Ureter (tissue), 1 donor: ENCODE data around the gene FLRT2. TPM values are rescaled to one million over a fixed set of nuclear protein-coding genes. Genes with fewer than 3 reads are reported as not detected.

Experiments used
- DNase-seq: peaks from one replicate; pipeline ENCODE4 v3.0.0-alpha.2; 2020; ENCODE audit warnings: low spot score
- total RNA-seq: library from RNA; stranded (reverse); gene quantifications from one replicate; pipeline ENCODE4 v1.2.4, GENCODE V29; 2023
- donor health status: DM: yes; HTN: yes; CAD: no.

Gene FLRT2
- total RNA-seq, 1 donor from 2014 or later, result 25.5 TPM

DNA sequence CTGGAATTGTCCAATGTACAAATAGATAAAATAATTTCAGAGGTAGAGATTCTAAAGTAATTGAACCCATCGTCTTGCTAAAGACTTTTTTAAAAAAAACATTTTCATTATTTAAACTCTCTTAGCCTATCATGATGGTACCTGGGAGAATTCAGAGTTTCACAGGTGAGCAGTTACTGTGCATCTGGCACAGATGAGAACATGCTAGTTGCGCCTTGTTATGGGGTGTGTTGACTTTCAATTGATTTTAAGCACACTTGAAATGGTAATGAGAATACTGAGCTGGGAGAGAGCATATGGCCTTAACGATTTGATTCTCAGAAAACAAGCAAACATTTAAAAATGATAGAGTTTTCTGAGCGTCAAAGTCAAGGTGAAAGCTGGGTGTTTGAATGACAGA, 66.6 kb downstream of the FLRT2 start:
- no peak for DNase-seq

DNA sequence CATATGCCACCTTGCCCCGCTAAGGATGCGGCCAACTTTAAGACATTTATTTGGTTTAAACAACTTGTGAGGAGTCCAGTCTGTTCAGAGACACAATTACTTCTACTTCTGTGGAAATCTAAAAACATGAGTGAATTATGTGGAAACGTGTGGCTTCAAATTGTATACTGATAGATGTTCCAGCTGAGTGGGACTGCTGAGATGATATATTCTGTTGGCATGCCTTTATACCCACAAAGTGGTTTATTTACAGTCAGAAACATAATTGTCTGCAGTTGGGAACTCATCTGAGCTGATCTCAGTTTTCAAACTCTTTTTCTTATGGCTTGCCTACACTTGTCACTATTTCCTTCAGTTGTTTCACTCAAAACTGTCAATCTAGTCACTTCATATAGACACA, 67.8 kb downstream of the FLRT2 start:
- DNase-seq, result no peak

DNA sequence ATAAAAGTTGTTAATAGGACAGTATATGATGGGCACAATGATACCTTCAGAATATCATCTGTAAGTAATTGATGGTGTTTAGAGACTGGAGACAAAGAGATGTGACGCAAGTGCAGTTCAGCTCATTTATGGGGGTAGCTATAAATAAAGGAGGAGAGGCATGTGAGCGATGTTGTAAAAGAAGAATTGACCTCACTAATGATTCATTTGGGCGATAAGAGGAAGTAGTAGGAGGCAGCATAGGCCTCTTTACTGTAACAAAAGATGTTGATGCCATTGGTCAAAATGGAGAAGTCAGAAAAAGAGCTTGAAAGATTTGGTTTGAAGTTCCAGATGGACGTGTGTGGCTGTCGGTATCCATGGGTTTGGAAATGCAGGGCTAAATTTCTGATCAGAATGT, 70.0 kb downstream of the FLRT2 start:
- no peak for DNase-seq

DNA sequence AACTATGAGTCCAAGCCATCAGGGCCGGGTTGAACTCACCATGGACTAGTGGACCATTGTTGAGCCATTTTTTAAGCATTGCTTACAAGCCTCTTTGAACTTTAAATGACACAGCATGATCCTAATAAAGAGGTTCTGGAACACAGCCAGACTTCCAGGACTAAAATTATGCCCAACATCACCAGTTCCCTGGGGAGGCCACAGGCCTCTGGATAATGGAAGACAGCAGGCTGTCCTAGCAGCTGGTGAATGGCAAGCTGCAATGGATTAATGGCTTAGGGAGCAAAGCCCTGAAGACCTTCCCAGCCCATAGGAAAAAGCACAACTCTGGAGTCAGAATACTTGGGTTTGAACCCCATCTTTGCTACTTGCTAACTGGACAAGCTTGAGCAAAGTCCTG, 71.3 kb downstream of the FLRT2 start:
- no peak for DNase-seq

DNA sequence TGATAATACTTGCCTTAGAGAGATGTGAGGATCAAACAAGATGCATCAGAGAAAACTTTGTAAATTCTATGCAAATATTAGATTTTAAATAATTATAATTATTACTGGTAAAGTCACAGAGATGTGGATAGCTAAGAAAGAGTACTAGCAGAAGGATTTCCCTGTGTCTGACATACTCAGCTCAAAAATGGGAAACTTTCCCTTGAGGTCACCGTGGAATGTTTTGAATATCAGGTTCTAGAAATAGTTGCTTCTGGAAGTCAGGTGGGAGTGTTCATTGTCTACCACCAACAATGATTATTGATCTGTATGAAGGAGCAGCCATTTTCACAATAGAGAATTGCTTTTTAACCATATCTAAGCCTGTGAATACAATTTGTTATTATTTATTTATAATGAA, 71.7 kb downstream of the FLRT2 start:
- DNase-seq, result no peak

DNA sequence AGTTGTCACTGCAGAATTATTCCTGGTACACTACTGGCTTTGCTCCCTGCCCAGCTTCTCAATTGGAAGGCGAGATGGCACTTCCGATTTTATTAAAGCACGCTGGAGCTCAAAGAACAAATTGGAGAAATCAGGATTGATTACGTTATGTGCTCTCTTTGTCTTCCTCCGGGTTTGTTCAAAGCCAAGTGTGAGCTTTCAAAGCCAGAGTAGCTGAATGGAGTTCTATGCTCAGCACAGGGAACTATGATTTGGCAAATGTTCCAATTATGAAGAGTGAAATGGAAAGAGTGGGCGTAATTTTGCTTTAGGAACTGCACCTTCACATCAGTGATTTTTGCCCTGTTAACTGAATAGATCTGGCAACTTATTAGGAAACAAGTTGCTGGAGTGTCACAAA, 72.4 kb downstream of the FLRT2 start:
- no peak for DNase-seq

DNA sequence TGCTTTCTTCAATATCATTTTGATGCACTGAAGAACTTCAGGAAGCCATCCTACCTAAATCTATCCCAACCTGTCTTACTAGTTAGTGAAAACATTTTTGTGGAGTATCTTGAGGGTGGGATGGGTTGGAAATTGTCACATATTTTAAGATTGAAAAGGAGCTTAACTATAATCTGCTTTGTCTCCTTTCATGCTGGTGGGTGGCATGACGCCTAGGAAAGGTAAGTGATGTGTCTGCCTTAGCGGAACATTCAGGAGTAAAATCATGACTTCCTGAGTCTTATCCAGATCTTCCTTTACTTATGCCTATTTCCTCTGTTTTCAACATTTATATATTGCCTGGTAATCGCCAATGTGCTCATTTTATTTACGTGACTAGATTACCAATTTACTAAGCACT, 74.1 kb downstream of the FLRT2 start:
- no peak for DNase-seq

DNA sequence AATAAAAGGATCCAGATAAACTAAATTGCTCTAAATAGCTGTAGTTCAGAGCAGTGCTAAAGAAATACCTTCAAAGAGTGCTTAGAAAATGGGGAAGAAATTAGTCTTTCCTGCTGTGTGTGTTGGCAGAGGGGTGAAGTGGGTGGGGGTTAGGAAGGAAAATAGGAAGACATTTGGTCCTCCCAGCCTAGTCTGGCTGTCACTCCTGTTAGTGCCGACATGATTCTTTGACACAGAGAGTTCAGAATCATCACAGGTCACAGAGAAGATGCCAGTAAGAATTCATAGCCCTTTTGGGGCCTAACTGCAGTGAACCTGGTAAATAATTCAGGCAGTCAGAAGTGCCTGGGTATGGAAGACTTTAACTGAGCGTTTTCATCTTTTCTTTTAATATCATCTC, 74.8 kb downstream of the FLRT2 start:
- DNase-seq, result no peak

DNA sequence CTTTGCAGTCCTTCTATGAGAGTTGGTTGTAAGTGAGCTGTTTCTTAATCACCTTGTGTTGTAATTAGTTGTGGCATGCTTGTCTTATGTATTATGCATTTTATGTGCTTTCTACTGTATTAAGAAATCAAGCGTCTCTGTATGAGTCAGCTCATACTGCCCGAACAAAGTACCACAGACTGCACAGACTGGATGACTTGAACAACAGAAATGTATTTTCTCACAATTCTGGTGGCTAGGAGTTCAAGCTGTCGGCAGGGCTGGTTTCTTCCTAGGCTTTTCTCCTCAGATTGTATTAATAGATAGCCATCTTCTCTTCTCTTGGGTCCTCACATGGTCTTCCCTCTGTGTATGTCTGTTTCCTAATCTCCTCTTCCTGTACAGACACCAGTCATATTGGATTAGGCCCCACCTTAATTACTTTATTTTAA, 77.7 kb downstream of the FLRT2 start:
- DNase-seq, result no peak

DNA sequence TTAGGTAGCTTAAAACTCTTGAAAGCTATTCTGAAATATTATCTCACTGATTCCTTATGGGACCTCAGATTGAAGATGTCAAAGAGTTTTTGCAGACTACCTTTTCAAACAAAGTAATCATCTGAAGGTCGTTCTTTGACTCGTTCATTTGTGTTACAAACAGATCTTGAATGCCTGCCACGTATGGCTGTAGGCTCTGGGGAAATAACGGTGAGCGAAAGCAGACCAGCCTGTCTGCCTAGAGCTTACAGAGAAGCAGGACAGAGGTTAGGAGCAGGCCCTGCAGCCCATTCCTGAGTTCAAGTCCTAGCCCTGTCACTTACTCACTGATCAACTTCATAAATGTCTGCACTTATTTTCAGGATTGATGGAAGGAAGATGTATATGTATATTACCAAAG, 83.6 kb downstream of the FLRT2 start:
- DNase-seq, result no peak

DNA sequence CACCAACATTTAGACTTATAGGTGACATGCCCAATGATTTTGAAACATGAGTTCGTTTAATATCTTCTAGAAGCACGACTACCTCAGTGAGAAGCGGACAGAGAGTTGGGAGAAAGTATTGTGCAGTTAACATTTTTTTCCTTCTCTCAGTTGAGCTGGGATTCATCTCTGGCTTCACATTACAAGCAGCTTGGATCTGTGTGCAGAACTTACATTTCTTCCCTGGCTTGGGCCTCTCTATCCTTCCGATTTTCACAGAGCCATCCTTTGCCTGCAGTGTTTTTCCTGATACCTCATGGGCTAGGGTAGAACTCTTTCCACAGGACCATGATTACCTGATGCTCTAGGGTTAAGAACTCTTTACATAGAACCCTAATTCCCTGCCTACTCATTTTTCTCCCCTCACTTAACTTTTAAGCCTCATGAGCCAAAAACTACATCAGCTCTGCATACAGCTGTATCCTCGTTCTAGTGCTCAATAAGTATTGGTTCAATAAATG, 86.5 kb downstream of the FLRT2 start:
- DNase-seq, result no peak

DNA sequence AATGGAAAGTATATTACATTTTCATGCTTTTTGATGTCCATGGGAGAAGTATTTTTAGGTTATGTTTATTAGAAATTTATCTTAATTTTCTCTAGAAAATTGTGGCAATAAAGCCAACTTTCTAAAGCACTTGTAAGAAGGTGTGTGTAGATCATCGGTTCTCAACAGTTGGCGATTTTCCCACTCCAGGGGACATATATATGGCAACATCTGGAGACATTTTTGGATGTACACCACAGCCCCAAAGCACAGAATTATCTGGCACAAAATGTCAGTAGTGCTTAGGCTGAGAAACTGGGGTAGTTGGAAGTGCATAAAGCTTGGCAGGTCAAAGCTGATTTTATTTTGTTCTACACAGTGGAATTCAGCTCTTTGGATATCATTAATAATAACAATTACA, 86.9 kb downstream of the FLRT2 start:
- DNase-seq, result no peak

DNA sequence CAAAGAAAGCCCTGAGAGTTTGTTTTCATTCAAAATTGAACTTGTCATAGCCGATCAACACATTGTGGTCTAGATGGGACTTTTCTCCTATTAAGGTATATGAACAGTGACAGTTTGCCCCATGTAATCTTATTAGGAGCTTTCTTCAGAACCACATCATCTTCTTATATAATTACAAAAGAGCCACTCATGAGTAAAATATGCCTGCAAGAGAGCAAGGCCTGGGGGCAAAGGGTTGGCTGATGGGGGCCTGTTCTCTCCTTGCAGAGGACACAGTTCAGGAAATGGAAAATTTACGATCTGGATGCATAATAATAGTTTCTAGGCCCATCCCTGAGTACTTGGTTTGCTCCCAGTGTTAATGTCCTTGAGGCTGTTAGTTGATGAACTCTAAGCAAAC, 87.8 kb downstream of the FLRT2 start:
- no peak for DNase-seq

DNA sequence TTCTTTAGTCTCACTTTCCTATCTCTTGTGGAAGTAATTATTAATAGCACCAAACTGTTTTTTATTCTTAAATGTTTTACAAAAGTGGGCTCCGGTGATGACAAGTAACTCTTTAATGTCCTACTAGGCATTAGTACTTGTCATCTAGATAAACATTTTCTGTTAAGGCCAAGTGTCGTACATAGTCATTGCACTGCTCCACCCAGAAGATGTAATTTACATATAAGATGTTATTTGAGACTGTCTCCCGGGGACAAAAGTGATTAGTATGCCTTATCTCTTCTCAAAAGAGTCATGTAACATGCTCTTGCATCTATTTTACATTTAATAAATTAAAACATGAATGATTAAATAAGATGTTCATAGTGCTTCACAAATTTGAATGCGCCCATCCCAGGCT, 88.4 kb downstream of the FLRT2 start:
- DNase-seq, result no peak

DNA sequence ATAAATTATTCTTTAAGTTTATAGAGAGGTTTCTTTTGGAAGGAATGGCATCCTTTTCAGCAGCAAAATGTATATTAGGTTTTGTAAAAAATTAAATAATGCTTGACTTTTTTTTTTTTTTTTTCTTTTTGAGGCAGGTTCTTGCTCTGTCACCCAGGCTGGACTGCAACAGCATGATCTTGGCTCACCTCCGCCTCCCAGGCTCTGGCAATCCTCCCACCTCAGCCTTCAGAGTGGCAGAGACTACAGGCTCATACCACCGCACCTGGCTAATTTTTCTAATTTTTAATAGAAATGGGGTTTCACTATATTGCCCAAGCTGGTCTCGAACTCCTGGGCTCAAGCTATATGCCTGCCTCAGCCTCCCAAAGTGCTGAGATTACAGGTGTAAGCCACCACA, 89.0 kb downstream of the FLRT2 start:
- no peak for DNase-seq

DNA sequence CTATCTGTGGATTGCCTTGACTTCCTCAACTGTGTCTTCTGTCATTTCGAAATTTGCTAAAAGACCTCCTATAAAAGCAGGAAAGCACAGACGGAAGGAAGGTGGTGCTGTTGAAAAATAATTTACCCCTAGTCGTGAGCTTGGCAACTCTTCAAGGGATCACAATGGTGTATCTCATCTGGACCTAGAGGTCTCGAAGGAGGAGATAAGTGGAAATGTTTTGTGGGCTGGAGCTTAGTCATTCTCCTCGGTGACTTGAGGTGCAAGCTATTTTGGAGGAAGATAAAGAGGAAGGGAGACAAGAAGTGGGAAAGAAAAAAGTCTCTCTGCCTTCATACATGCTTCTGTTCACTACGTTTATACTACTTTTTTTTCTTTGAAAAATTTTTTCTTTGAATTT, 89.9 kb downstream of the FLRT2 start:
- DNase-seq, result no peak

DNA sequence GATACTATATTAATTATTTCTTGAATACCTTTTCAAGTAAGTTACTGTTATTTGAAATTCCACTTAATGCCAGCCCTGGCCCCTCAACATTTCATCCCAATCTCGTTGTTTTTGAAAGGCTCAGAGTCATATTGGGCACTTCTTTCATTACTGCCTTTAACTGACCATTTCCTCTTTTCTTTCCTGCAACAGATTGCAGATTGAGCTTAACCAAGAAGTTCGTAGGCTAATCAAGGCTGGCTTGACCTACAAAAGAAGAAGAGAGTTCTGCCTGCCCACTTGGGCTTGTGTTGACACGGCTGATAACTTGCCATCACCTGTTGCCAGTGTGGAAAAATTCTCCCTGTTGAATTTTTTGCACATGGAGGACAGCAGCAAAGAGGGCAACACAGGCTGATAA, 91.0 kb downstream of the FLRT2 start:
- DNase-seq, result no peak

DNA sequence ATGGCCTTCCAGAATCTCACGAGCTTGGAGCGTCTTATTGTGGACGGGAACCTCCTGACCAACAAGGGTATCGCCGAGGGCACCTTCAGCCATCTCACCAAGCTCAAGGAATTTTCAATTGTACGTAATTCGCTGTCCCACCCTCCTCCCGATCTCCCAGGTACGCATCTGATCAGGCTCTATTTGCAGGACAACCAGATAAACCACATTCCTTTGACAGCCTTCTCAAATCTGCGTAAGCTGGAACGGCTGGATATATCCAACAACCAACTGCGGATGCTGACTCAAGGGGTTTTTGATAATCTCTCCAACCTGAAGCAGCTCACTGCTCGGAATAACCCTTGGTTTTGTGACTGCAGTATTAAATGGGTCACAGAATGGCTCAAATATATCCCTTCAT, 92.2 kb downstream of the FLRT2 start:
- no peak for DNase-seq

DNA sequence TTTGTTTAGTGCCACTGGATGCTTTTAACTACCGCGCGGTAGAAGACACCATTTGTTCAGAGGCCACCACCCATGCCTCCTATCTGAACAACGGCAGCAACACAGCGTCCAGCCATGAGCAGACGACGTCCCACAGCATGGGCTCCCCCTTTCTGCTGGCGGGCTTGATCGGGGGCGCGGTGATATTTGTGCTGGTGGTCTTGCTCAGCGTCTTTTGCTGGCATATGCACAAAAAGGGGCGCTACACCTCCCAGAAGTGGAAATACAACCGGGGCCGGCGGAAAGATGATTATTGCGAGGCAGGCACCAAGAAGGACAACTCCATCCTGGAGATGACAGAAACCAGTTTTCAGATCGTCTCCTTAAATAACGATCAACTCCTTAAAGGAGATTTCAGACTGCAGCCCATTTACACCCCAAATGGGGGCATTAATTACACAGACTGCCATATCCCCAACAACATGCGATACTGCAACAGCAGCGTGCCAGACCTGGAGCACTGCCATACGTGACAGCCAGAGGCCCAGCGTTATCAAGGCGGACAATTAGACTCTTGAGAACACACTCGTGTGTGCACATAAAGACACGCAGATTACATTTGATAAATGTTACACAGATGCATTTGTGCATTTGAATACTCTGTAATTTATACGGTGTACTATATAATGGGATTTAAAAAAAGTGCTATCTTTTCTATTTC, 93.2 kb downstream of the FLRT2 start:
- no peak for DNase-seq

DNA sequence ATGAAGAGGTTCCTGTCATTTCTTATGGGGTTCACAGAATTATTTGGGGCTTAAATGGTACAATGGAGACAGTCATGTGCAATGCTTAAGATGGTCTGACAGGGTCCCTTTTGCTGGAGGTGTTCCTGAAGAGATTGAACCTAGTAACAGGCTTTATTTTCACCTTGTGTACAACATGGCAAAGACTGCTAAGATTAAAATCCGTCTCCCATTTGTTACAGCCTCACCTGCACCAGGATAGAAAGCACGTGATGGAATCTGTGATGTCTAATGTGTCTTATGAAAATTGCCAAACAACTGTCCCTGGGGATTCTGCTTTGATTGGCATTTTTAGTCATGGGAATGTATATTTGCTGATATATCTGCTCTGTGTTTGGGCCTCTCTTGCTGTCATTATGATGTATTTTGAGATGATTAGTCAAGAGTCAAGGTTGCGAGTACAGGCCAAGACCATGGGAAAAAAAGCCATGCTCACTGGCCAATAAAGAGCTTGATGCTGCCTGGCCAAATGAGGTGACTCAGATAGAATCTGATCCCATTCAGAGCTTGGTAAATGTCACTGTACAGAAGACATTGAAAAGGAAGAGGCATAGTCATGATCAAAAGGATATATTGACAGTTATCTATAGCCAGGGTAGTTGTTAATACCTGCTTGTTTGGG, 96.1 kb downstream of the FLRT2 start:
- no peak for DNase-seq

DNA sequence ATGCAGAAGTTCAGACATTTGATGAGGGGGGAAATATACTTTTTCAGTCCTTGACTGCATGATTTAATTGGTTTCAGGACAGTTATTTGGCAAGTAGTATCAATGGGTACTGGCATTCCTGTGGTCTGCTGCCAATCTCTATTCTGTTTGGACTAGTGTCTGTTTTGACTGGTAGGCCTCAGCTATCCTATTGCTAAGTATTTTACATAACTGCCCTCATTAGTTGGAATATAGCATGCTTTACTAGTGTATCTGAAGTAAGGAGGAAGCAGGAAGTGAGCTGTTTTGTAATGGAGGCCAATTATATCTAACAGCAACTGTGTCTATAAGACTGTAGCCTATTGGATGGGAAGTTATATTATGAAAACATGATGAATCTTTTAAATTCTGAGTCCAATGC, 104.3 kb downstream of the FLRT2 start:
- DNase-seq, result no peak

DNA sequence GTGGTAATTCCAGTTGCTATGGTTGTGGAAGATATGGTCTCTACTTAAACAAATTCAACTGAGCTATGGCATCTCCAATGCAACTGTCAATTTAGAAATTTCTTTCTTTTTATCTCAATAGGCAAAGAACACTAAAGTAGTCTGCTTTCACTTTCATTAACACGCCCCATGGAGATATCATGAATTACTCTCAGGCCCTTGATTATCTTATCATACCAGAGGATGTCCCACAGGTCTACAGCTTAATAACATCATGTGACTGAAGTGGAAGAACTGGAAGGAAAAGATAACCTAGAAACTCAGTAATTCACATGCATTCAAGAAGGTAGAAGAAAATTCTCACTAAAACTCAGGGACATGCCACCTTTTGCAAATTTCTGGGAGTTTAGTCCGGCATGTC, 114.3 kb downstream of the FLRT2 start:
- DNase-seq, result no peak

DNA sequence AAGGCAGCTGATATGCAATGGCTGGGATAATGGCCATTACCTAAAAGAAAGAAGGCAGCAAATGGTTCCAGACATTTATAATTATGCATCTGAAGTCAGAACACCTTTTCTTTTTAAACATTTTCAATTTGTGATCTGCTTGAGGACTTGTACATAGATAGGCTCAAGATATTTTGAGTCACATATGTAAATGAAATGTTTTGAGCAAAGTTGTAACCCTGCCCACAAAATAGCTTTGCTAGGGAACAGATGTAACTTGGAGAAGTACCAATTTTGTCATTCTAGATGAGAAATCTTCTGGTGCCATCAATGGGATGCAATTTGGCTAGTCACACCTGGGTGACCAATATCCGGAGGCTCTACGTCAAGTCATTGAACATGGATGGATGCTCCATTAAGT, 123.1 kb downstream of the FLRT2 start:
- DNase-seq, result no peak
